Measurements from ENCODE around the gene TBX19.

Gene TBX19

GRCh38 chr1:168252204-168252733, 28.4 kb upstream of the TBX19 start:
- ChIA-PET CTCF (interaction anchor here (0.6 to 1.1 kb wide), 7 partner anchors 12 to 1374 kb away, joined by 3 to 5 read pairs (median 4); no protein-coding TSS in a partner anchor), POLR2A (no interaction called here)
- Histone ChIP-seq H3K36me3 (ENCODE audit: control insufficient read depth in 2 of 2, insufficient read depth in 1 of 2, low read length in 2 of 2) (peaks cover 0 to 27% of the 10 kb centered on the region in 2 experiments; a peak in 2 of 3 replicates), H3K9me3 (ENCODE audit: control insufficient read depth, insufficient read depth, low read depth, low read length) (no peaks in the 10 kb centered on the region), H3K27ac (ENCODE audit: extremely low read depth, low read depth, low read length) (no peak overlapping the region), H3K4me3 (ENCODE audit: low read depth, low read length) (no peak overlapping the region), H3K4me1 (ENCODE audit: control insufficient read depth, insufficient read depth, low read length) (no peaks in the 10 kb centered on the region)
- TF ChIP-seq SCRT1 (tag by site-specific recombination; IDR thresholded peaks at IDR 0.05; ENCODE audit: borderline replicate concordance) (peak; percentile 57; the same call in 1 of the 2 replicates), ZNF302 (tag by site-specific recombination; IDR thresholded peaks at IDR 0.05; ENCODE audit: low read depth) (no peak), AEBP2 (tag by site-specific recombination; IDR thresholded peaks at IDR 0.05; ENCODE audit: borderline replicate concordance) (no peak), ZSCAN23 (tag by site-specific recombination; IDR thresholded peaks at IDR 0.05) (no peak), YY1 (tag by site-specific recombination; IDR thresholded peaks at IDR 0.05) (no peak), SALL2 (tag by site-specific recombination; IDR thresholded peaks at IDR 0.05; ENCODE audit: borderline replicate concordance) (no peak), SCRT2 (tag by site-specific recombination; IDR thresholded peaks at IDR 0.05) (peak; percentile 90), ZNF558 (tag by site-specific recombination; IDR thresholded peaks at IDR 0.05) (no peak), ZNF114 (tag by site-specific recombination; IDR thresholded peaks at IDR 0.05) (no peak), ZNF18 (tag by site-specific recombination; IDR thresholded peaks at IDR 0.05) (no peak), GLI2 (tag by site-specific recombination; IDR thresholded peaks at IDR 0.05; ENCODE audit: borderline replicate concordance, low read depth) (no peak)

GRCh38 chr1:168256164-168256563, 24.5 kb upstream of the TBX19 start:
- POLR2A ChIA-PET = interaction anchor here (1.0 kb wide), 1 partner anchor 30 kb away, joined by 3 read pairs; no protein-coding TSS in a partner anchor
- Histone ChIP-seq H3K4me3 (ENCODE audit: low read depth, low read length) (no peak overlapping the region), H3K4me1 (ENCODE audit: control insufficient read depth, insufficient read depth, low read length) (no peaks in the 10 kb centered on the region), H3K27ac (ENCODE audit: extremely low read depth, low read depth, low read length) (no peak overlapping the region), H3K9me3 (ENCODE audit: control insufficient read depth, insufficient read depth, low read depth, low read length) (no peaks in the 10 kb centered on the region), H3K36me3 (ENCODE audit: control insufficient read depth in 2 of 2, insufficient read depth in 1 of 2, low read length in 2 of 2) (peaks cover 0 to 11% of the 10 kb centered on the region in 2 experiments; a peak in 1 of 3 replicates)
- TF ChIP-seq ZNF404 (tag by site-specific recombination; IDR thresholded peaks at IDR 0.05) (no peak), ZNF701 (tag by site-specific recombination; IDR thresholded peaks at IDR 0.05) (no peak), SETDB1 (IDR thresholded peaks at IDR 0.05; ENCODE audit: insufficient read length, low read length) (peak; percentile 68)
- CTCF ChIA-PET = interaction anchor here (0.6 to 3.0 kb wide), 2 partner anchors 13 to 21 kb away, joined by 3 to 23 read pairs; no protein-coding TSS in a partner anchor

- no peak overlapping the region for H3K4me3 ChIP-seq (ENCODE audit: low read depth, low read length)
- no peak overlapping the region for H3K27ac ChIP-seq (ENCODE audit: extremely low read depth, low read depth, low read length)
- no peaks in the 10 kb centered on the region for H3K9me3 ChIP-seq (ENCODE audit: control insufficient read depth, insufficient read depth, low read depth, low read length)
- TF ChIP-seq ZBTB48 (tag by site-specific recombination; IDR thresholded peaks at IDR 0.05) (no peak), ZNF664 (tag by site-specific recombination; IDR thresholded peaks at IDR 0.05) (no peak), ZBTB1 (tag by site-specific recombination; IDR thresholded peaks at IDR 0.05) (no peak), SCRT2 (tag by site-specific recombination; IDR thresholded peaks at IDR 0.05) (no peak)
- ChIA-PET POLR2A (no interaction called here), CTCF (interaction anchor here (0.7 kb wide), 1 partner anchor 85 kb away, joined by 3 read pairs; no protein-coding TSS in a partner anchor)
- H3K36me3 ChIP-seq (ENCODE audit: control insufficient read depth in 2 of 2, insufficient read depth in 1 of 2, low read length in 2 of 2) = peaks cover 0 to 5% of the 10 kb centered on the region in 2 experiments; a peak in 1 of 3 replicates
- H3K4me1 ChIP-seq (ENCODE audit: control insufficient read depth, insufficient read depth, low read length) = no peaks in the 10 kb centered on the region
Observed at GRCh38 chr1:168257397-168257796, 23.3 kb upstream of the TBX19 start.
